GDM1 (cell line): Measurements from ENCODE around the gene PARP4.
"Not testable (repeated sequence)": the region's sequence is repeated elsewhere in the genome, so short reads cannot be mapped to it uniquely, and the experiment has no call there.

Experiments
- DNase-seq: peaks from one replicate; lab custom pipeline; 2025; lab: John Stamatoyannopoulos, UW

PARP4 gene

DNA sequence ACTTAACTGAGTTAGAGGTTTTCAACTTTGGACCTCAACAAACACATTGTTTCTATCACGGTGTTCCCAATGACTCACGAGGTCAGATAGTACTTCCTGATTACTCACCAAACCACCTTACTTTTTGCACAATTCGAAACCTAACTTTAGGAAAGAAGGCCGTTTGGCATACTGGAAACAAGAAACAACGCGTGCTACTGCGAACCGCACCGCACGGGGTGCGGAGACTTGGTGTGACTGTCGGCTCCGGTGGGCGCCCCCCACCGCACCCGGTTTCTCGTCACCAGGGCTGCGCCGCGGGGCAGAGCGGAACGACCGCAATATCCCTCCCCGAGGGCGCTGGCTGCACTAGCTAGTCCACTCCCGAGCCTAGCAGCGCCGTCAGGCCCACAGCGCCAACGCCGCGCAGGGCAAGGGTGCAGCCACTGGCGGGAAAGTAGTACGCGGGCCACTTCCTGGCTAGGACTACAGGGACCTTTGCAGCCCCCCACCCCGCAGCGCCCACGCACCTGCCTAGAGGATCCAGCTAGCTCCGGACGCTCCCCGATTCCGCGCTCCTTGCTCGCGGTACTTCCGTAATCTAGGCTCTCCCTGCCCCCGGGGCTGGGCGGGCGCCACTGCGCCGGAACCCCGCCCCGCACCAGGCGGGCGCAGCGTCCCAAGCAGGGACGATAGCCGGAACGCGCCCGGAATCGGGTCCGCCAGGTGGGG, at the start of gene PARP4:
PARP4 (minus strand) TSS at position 582 of the 711 bp plus-strand sequence. CDS start 9,002 bp downstream, outside the sequence.
- peak; percentile 84 for DNase-seq

DNA sequence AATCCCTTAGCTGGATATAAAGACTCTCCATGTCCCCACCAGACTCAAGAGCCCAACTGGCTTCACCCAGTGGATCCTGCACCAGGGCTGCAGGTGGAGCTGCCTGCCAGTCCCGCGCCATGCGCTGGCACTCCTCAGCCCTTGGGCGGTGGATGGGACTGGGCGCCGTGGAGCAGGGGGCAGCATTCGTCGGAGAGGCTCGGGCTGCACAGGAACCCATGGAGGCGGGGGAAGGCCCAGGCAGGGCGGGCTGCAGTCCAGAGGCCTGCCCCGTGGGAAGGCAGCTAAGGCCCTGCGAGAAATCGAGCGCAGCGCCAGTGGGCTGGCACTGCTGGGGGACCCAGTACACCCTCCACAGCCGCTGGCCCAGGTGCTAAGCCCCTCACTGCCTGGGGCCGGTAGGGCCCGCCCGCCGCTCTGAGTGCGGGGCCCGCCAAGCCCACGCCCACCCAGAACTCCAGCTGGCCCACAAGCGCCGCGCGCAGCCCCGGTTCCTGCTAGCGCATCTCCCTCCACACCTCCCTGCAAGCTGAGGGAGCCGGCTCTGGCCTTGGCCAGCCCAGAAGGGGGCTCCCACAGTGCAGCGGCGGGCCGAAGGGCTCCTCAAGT, 48.1 kb upstream of the PARP4 start:
- not testable (repeated sequence) for DNase-seq

DNA sequence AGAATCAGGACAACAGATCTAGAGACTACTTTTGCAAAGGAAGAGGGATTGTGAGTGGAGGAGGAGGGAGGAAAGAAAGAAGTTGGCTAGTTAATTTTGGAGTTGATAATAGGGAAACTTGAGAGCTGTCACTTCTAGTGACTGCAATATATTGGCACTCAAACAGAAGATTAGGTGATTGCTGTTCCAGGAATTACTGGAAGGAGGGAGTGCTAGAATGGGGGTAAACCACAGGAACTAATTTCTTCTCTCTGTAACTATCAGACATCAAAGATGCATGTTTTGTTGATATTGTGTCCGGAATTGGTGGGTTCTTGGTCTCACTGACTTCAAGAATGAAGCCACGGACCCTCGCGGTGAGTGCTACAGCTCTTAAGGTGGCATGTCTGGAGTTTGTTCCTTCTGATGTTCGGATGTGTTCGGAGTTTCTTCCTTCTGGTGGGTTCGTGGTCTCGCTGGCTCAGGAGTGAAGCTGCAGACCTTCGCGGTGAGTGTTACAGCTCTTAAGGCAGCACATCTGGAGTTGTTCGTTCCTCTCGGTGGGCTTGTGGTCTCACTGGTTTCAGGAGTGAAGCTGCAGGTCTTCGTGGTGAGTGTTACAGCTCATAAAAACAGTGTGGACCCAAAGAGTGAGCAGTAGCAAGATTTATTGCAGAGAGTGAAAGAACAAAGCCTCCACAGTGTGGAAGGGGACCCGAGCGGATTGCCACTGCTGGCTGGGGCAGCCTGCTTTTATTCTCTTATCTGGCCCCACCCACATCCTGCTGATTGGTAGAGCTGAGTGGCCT, 47.0 kb upstream of the PARP4 start:
- not testable (repeated sequence) for DNase-seq

DNA sequence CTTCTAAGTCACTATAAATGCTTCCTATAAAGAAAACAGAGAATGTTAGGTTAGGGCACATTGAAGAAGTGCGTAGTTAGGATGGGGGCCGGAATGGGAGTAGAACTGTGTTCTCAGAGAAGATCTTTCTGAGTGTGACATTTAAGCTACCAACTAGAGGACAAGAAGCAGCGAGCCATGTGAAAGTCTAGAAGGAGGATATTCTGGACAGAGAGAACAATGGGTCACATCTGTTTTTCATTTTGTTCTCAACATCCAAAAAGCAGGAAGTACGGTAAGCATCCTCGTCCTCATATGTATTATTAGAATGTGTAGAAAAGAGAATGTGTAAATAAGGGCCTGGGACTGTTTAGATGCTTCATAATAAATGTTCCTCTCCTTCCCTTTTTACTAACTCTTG, 44.5 kb upstream of the PARP4 start:
- DNase-seq, result no peak

DNA sequence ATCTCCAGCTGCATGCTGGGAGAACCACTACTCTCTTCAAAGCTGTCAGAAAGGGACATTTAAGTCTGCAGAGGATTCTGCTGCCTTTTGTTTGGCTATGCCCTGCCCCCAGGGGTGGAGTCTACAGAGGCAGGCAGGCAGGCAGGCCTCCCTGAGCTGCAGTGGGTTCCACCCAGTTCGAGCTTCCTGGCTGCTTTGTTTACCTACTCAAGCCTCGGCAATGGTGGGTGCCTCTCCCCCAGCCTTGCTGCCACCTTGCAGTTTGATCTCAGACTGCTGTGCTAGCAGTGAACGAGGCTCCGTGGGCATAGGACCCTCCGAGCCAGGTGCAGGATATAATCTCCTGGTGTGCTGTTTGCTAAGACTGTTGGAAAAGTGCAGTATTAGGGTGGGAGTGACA, 41.3 kb upstream of the PARP4 start:
- not testable (repeated sequence) for DNase-seq

DNA sequence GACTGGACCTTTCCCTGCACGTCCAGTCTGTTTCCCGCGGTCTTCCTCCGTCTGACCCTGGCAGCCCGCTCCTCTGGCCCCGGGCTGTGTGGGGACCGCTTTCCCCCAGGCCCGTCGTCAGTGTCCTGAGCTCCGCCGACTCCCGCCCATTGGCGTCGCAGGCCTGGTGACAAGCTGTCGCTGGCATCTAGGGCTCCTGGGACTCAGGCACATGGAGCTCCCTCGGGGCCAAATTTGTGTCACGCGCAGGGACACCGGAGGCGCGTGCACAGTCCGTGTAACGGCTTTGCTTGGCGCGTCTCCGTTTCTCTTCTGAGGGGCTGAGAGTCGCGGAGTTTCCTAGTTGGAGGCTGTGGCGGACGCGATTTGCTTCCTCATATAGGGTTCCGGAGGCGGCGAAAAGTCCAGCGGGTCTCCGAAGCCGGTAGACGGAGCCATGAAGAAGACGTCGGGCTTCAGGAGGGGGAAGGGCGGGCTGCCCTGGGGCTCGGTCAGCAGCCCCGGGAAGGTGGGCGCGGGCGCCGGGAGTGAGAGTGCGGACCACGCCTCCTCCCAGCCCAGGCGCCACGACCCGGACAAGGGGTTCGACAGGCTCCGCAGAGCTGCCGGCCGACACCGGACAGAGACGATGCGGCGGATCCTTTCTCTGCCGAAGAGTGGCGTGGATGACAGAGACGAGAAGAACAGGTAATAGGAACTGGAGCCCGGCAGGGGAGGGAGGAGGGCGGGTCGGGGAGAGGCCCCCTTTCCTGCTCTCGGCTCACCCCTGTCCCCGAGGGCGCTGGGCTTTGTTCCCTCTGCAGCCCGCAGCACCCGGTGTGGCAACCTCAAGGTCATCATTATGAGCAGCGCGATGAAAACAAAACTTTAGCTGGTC, 29.1 kb upstream of the PARP4 start:
- not testable (repeated sequence) for DNase-seq

DNA sequence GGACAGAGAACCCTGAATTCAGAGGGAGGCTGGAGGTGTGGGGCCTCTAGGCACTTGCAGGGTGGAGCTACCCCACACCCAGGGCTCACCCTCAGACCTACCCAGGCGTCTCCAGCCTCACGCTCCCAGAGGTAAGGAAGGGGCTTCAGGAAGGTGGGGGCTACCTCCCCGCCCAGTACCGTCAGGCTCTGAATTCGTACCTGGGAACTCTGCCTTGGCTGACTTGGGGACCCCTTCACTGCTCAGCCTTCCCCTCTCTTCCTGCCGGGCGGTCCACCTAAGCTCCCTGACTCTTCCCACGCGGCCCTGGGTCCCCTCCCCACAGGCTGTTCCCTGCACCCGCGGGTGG, 28.5 kb upstream of the PARP4 start:
- DNase-seq, result no peak

DNA sequence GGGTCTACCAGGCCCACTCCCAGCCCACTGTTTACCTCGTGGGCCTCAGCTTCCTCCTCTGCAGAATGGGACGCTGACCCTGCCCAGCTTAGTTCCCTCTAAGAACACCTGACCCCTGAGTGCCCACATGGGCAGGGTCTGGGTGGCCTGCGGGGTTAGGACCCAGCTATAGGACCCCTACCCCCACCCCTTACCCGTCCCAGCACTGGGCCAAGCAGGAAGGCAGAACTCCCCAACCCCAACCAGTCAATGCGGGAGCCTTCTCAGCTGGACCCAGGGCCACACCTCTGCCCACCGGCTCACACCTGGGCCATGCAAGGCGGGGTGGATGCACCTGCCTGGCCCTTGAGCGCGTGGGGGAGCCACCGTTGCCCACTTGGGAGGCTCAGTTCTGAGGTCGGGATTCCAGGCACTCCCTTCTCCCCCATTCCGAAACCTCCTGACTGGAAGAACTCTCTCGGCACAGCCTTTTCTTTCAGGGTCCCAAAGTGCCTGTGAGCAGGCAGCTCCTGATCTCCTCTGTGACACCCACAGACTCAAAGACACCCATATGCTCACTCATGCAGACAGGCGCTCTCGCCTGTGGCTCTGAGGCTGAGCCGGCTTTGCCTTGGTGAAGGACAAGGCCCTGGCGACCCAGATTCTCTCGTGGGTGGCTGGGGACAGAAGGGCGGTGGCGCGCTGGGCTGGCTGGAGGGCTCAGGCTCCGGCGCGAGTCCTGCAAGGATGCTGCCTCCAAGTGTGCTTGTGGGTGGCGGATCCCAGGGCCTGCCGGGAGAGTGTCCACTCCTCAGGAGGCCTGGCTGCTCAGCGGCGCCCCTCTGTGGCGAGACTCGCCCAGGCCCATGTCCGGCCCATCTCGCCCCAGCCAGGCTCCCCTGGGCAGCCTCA, 27.9 kb upstream of the PARP4 start:
- no peak for DNase-seq

DNA sequence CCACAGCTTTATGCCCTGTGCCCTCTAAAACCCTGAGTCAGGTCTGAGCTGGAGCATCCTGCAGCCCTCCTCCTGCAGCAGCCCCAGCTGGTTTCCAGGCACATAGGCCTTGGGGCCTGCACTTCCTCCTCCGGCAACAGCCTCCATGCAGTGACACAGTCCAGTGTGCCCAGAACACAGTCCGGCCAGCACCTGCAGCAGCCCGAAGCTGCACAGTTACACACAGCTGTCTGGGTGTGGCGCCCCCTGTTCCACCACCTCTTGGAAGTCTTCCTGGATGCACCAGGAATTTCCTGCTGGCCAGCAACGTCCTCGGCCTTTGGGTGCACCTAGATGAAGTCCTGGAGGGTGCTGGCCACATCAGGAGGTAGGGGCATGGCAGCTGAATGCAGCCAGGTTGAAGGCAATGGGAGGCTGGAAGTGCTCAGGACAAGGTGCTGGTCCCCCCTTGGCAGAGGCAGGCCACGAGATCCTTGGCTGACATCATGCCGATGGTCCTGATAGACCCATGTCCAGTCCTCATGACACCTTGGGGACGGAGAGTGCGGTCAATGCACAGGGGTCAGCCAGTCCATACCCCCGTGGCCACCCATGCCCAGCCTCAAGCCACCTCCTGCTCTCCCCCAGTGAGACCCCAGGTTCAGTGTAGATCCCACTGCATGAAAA, 27.1 kb upstream of the PARP4 start:
- no peak for DNase-seq

DNA sequence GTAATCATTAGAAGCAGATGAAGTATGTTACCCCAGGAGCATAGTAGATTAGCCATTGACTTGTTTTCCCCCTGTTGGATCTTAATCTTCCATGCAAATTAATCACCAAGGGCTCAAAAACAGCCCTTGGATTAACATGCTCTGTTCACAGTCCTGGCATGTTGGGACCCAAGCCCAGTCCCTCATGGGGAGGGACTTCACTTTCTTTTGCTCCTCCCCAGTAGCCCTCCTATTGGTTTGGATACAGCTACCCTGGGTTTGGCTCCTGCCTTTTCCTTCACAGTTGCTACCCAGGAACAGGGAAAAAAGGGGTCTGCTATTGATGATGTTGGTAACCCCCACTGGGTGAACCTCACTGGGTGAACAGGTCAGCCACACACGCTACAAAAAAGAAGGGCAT, 16.9 kb upstream of the PARP4 start:
- no peak for DNase-seq

DNA sequence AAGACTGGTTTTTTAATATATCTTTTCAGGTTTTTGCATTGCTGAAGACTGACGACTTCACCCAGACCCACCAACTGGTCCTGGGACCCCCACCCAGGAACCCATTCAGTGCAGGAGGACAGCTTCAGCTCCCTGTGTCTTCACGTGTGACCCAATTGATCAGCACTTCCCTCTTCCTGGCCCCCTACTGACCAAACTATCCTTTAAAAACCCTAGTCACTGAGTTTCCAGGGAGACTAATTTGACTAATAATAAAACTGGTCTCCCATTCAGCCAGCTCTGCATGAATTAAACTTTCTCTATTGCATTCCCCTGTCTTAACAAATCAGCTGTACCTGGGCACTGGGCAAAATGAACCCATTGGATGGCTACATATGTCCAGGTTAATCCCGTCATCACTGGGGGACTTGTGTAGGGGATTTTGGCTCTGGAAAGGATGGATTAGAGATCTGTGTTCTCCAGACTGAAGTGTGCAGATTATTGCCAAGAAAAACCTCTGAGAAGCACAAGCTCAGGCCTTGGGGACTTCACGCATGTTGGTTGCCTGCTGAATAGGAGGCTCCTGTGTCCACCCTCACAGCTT, 16.3 kb upstream of the PARP4 start:
- DNase-seq, result no peak

DNA sequence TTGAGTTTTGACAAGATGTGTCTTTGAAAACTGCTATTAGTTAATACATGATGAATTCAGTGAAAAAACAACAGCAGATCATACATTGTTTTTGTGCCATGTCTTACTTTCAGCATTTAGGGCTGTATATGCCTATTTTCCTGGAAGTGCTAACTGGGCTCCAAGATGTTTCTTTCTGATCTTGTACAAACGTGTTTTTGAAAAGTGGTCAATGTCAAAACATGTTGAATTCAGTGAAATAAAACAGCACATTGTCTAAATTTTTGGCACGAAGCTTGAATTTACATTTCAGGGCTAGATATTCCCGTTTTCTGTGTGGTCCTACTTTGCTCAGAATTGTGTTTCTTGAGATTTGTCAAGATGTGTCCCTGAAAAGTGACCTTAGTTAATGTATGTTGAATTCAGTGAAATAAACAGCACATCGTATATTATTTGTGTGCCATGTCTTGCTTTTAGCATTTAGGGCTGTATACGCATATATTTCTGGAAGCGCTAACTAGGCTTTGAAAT, 14.7 kb upstream of the PARP4 start:
- DNase-seq, result no peak

DNA sequence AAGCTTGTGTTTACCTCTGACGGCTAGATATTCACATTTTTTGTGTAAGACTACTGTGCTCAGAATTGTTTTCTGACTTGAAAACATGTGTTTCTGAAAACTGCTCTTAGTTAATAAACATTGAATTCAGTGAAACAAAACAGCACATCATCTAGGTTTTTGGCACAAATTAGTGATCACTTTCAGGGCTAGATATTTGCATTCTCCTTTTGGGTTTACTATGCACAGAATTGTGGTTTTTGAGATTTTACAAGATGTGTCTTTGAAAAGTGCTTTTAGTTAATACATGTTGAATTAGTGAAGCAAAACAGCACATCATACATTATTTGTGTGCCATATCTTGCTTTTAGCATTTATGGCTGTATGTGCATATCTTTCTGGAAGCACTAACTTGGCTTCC, 8.2 kb upstream of the PARP4 start:
- no peak for DNase-seq

DNA sequence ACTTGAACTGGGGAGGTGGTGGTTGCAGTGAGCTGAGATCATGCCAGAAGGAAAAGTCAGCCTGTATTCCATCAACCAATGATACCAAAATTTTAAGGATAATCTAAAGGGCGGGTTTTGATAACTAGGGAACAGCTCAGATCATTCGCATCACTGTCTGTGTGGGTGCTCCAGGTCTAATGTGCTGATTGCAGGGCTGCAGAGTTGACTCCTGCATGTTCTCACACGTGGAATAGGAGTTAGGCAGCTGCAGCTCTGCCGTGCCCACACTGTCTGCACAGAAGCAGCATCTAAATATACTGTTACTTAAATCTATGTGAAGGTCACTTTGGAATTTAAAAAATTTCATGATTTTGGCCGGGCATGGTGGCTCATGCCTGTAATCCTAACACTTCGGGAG, 4.3 kb upstream of the PARP4 start:
- no peak for DNase-seq

DNA sequence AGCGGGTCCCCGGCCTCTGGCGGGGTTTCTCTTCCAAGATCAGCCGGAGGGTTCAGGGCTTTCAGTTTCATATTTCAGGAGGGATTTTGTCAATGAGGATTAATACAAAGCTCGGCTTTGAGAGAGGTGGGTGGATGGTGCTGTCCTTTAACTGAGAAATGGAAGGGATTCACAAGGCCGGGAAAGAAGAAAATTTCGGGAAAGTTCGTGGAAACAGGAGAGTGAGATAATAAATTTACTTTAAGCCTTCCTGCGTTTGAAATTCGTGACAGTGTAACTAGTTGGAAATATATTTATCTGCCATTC, 283 bp upstream of the PARP4 start:
- no peak for DNase-seq

DNA sequence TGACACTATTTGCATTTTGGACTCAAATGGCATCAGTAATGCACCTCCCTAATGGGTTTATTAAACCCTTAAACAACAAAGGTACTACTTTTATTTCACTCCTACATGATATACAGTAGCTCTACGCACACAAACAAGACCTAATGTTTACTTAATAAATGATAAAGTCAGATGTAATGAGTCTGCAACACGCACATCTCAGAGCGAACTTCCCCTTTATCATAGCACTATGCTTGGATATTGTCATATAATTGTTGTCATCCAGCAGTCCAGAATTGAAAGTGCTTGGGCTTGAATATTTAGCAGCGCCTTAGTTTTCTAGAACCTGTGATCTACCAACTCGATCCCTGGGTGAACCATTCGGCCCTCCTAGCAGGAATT, 772 bp downstream of the PARP4 start:
- no peak for DNase-seq

DNA sequence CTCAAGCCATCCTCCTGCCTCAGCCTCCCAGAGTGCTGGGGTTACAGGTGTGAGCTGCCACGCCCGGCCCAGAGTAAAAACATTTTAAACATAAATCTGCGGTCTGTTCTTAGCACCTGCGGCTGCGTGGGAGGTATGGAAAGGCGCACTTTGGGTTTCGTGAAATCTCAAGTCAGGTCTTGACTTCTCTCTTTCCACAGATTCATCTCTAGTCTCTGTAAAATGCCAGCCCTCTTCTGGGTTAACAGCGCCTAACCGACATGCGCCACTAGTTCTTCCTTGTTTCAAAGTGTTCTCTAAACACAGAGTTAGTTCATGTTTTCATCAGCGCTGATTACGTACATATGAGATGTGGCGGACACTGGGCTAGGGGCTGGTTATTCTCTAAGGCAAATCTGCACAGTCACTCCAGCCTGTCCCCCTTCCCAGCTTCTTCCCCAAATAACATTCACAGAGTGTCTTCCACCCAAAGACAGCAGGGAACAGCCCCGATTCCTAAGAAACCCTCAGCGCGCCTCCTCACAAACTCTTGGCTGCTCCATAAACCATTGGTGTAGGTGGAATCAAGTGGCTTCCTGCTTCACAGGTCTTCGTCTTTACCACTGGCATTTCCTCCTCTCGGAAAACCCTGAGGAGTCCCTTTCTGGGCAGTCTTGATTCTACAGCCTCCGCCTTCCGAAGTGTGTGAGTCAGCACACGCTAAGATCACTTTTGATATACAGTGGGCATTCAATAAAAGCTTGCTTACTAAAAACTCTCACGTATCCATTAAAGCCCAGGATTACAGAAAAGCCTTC, 1.4 kb downstream of the PARP4 start:
- peak; percentile 44 for DNase-seq

DNA sequence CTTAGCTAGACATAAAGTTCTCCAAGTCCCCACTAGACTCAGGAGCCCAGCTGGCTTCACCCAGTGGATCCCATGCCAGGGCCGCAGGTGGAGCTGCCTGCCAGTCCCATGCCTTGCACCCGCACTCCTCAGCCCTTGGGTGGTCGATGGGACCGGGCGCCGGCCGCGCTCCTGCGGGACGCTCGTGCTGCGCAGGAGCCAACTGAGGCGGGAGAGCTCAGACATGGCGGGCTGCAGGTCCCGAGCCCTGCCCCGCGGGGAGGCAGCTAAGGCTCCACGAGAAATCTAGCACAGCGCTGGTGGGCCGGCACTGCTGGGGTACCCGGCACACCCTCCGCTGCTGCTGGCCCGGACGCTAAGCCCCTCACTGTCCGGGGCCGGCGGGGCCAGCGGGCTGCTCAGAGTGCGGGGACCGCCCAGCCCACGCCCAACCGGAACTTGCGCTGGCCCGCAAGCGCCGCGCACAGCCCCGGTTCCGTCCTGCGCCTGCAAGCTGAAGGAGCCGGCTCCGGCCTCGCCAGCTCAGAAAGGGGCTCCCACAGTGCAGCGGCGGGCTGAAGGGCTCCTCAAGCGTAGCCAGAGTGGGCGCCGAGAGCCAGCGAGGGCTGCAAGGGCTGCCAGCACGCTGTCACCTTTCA, 5.8 kb downstream of the PARP4 start:
- DNase-seq, result no peak

DNA sequence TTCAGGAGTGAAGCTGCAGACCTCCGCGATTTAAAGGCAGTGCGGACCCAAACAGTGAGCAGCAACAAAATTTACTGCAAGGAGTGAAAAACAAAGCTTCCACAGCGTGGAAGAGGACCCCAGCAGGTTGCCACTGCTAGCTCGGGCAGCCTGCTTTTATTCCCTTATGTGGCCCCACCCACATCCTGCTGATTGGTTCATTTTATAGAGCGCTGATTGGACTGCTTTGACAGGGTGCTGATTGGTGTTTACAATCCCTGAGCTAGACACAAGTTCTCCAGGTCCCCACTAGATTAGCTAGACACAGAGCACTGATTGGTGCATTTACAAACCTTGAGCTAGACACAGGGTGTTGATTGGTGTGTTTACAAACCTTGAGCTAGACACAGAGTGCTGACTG, 6.3 kb downstream of the PARP4 start:
- DNase-seq, result not testable (repeated sequence)
